ENCODE data around the gene SLC5A8. TPM values are rescaled to one million over a fixed set of nuclear protein-coding genes. Genes with fewer than 3 reads are reported as not detected.
A peak's percentile ranks its signal among the peaks of the same experiment; 100 is the strongest.
"Not testable (repeated sequence)": the region's sequence is repeated elsewhere in the genome, so short reads cannot be mapped to it uniquely, and the experiment has no call there.

SLC5A8 gene
- total RNA-seq, 1 experiment from 2014 or later: not detected

- in situ Hi-C loops (cut with HindIII; ENCODE audit: low pct_unique_long_range_greater_than_20kb, low sequenced_read_pairs): no loop called here
These were observed 23.7 kb downstream of the SLC5A8 start for GRCh38 chr12:101186291-101186690.

DNA sequence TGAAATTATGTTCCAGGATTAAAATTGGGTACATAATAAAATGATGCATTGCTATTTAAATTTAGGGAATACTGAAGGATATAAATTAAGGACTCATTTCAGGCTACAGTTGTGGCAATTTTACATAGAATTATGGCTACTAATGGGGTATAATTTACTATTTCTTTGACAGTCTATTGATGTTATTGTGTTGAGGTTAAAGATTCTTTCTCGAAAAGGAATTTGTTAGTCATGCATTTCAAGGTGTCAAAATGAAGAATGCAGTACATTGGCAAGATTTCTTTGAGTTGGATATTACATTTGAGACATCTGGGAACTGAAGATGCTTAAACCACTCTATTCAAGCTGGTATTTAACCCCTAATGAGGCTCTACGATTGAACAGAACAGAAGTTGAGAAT lies 28.3 kb downstream of the SLC5A8 start:
- no peak for DNase-seq (ENCODE audit: low read depth, low spot score)

More at GRCh38 chr12:101186291-101186690, 23.7 kb downstream of the SLC5A8 start:
- DNase-seq (ENCODE audit: low read depth, low spot score): no peak

DNA sequence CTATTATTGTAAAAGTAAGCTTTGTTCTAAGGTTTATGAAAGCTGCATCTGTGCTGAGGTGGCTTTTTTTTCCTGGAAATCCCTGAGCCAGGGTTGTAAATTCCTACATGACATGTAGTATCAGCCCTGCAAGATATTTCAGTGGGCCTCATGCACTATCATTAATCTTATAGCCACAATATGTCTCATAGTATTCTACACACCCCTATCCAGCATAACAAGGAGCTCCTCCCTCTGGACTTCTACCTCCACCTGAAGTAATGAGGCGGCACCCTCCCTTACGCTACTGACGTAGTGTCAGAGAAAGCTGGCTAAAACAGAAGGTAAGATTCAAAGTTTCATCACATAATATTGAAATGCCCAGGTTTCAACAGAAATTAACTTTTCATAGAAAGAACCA lies 35.5 kb downstream of the SLC5A8 start:
- in situ Hi-C loops (cut with HindIII; ENCODE audit: low pct_unique_long_range_greater_than_20kb, low sequenced_read_pairs): no loop called here
- no peak for DNase-seq (ENCODE audit: low read depth, low spot score)

More for the DNA sequence above, 28.3 kb downstream of the SLC5A8 start:
- in situ Hi-C loops (cut with HindIII; ENCODE audit: low pct_unique_long_range_greater_than_20kb, low sequenced_read_pairs): no loop called here

DNA sequence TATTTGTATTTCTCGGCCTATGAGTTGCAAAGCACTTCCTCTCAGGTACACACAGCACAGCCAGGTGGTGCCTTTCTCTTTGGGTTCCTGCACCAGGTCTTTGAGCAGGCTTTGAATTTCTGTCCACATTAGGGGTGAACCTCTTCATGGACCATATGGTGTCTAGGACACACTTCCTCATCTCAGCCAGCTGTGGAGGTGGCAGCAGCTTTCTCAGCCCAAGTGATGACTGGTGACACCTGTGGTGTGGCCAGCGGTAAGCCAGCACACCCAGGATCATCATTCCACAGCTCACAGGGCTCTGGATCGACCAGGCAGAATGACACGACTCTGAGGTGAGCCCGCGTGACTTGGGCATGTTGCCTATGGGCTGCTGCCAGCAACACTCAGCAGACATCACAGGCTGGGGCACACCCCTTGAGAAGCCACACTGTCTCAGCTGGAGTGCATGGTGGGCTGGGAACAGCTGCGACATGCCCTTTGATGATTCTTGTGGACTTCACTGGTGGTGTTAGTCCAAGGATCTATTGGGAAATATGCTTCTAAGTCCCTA lies 36.8 kb downstream of the SLC5A8 start:
- in situ Hi-C loops (cut with HindIII; ENCODE audit: low pct_unique_long_range_greater_than_20kb, low sequenced_read_pairs): no loop called here

GRCh38 chr12:101172316-101172715 lies 37.7 kb downstream of the SLC5A8 start:
- peak; percentile 85 for DNase-seq (ENCODE audit: low read depth, low spot score)
- in situ Hi-C loops (cut with HindIII; ENCODE audit: low pct_unique_long_range_greater_than_20kb, low sequenced_read_pairs): no loop called here

More for the DNA sequence above, 36.8 kb downstream of the SLC5A8 start:
- DNase-seq (ENCODE audit: low read depth, low spot score): no peak

DNA sequence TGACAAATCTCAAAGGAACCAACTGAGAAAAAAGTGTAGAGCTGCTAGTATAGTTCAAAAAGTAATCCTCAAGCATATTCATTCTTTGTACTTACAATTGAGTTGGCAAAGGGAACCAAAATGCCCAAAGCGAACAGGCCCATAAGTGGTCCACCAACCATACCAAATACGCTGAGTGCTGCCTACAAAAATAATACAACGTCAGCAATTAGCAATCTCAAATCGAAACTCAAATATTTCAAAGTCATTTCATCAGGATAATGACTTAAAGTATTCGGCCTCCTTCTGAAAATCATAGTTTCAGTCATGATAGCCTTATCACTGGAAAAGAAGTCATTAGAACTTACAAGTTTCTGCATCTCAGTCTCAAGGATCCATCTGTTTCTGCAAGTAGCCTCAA lies 42.0 kb downstream of the SLC5A8 start:
- DNase-seq (ENCODE audit: low read depth, low spot score): no peak
- in situ Hi-C loops (cut with HindIII; ENCODE audit: low pct_unique_long_range_greater_than_20kb, low sequenced_read_pairs): no loop called here

DNA sequence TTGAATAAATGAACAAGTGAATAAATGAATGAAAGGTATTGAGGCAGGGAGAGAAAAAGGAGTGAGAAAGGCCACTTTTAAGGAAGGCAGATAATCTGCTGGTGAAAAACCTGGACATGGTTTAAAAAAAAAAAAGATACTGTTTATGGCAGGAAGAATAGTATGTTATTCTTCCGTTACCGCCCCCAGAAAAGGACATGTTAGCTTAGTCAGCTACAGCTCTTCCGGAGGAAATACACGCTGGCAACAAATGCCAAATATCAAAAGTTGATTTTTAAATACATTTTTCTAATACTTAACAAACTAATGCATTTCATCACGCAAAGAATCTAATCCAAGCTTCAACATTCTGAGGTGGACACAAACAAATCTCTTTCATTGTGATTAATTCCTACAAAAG lies 43.2 kb downstream of the SLC5A8 start:
- no peak for DNase-seq (ENCODE audit: low read depth, low spot score)
- in situ Hi-C loops (cut with HindIII; ENCODE audit: low pct_unique_long_range_greater_than_20kb, low sequenced_read_pairs): no loop called here

GRCh38 chr12:101165319-101165718 lies 44.7 kb downstream of the SLC5A8 start:
- in situ Hi-C loops (cut with HindIII; ENCODE audit: low pct_unique_long_range_greater_than_20kb, low sequenced_read_pairs): no loop called here
- no peak for DNase-seq (ENCODE audit: low read depth, low spot score)

- in situ Hi-C loops (cut with HindIII; ENCODE audit: low pct_unique_long_range_greater_than_20kb, low sequenced_read_pairs); DNase-seq (ENCODE audit: low read depth, low spot score): not testable (repeated sequence)
These were observed 64.1 kb downstream of the SLC5A8 start for GRCh38 chr12:101145777-101146431.

GRCh38 chr12:101127521-101128219 lies 82.4 kb downstream of the SLC5A8 start:
- in situ Hi-C loops (cut with HindIII; ENCODE audit: low pct_unique_long_range_greater_than_20kb, low sequenced_read_pairs): no loop called here
- no peak for DNase-seq (ENCODE audit: low read depth, low spot score)

GRCh38 chr12:101117842-101118241 lies 92.2 kb downstream of the SLC5A8 start:
- in situ Hi-C loops (cut with HindIII; ENCODE audit: low pct_unique_long_range_greater_than_20kb, low sequenced_read_pairs): no loop called here
- no peak for DNase-seq (ENCODE audit: low read depth, low spot score)

- DNase-seq (ENCODE audit: low read depth, low spot score): no peak
- in situ Hi-C loops (cut with HindIII; ENCODE audit: low pct_unique_long_range_greater_than_20kb, low sequenced_read_pairs): no loop called here
These were observed 93.1 kb downstream of the SLC5A8 start for GRCh38 chr12:101116911-101117310.

GRCh38 chr12:101115326-101115725 lies 94.7 kb downstream of the SLC5A8 start:
- in situ Hi-C loops (cut with HindIII; ENCODE audit: low pct_unique_long_range_greater_than_20kb, low sequenced_read_pairs): no loop called here
- DNase-seq (ENCODE audit: low read depth, low spot score): no peak

- in situ Hi-C loops (cut with HindIII; ENCODE audit: low pct_unique_long_range_greater_than_20kb, low sequenced_read_pairs): no loop called here
- DNase-seq (ENCODE audit: low read depth, low spot score): no peak
These were observed 98.6 kb downstream of the SLC5A8 start for GRCh38 chr12:101111441-101111840.

- peak; percentile 49 for DNase-seq (ENCODE audit: low read depth, low spot score)
- in situ Hi-C loops (cut with HindIII; ENCODE audit: low pct_unique_long_range_greater_than_20kb, low sequenced_read_pairs): no loop called here
These were observed 99.2 kb downstream of the SLC5A8 start for GRCh38 chr12:101110866-101111265.

DNA sequence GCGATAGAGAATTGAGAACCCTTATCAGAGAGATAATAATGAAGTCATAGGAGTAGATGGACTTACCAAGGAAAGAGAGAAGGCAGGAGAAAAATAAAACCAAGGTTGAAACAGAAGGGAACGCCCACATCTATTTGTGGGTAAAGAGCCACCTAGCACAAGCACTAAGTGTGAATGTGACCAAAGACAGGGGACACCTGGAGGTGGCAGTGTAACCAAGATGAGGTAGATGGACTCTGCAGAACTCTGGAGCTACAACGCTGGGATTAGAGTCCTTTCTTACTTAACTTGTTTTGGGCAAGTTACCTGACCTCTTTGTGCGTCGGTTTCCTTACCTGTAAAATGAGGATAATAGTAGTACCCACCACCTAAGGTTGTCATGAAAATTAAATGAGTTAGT lies 101.9 kb downstream of the SLC5A8 start:
- in situ Hi-C loops (cut with HindIII; ENCODE audit: low pct_unique_long_range_greater_than_20kb, low sequenced_read_pairs): no loop called here
- DNase-seq (ENCODE audit: low read depth, low spot score): no peak

DNA sequence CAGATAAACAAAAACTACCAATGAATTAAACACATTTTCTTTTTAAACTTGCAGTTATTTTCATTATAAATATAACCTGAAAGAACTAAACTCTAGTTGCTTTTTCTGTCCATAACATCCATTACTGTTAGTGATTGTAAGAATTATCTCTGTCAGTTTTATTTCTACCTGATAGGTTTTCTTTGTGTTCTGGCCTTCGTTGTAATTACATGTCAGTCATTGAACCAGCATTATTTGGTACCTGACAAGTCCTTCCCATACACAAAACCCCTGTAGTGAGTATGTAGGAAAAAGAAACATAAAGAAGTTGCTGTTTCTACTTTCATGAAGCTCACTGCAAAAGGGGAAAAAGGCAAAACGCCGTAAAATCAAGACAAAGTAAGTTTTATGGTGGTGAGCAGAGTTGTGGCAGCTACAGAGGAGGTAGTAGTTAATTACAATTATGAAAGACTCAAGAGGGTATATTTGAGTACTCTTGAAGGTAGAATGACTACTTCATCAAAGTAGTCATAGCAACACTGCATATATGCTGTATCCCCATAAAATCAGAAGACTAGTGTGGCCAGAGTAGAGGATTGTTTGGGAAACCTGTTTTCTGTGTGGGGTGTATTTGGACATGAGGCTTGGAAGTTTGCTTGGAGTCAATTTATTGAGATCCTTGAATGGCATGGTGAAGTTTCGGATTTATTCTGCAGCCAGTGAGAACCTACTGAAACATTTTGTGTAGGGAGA lies 102.8 kb downstream of the SLC5A8 start:
- DNase-seq (ENCODE audit: low read depth, low spot score): no peak
- in situ Hi-C loops (cut with HindIII; ENCODE audit: low pct_unique_long_range_greater_than_20kb, low sequenced_read_pairs): no loop called here

All from SK-MEL-5 (cell line).